Adrenal gland (tissue), 12 donors: ENCODE measurements around the gene DOCK9. TPM values are rescaled to one million over a fixed set of nuclear protein-coding genes. Genes with fewer than 3 reads are reported as not detected.

Experiments
- DNase-seq, 7 donors: peaks; one replicate each; pipeline ENCODE4 v3.0.0-alpha.2; 2019 to 2020
- H3K27ac ChIP-seq, 5 donors: fragments of 200-600 bp; sonication (generic) in 4 of 5; 1 replicate in 3 of 5; 2 replicates in 2 of 5; pipeline versions ENCODE4 v1.5.1 to v1.8.0; 2016 to 2020; ENCODE audit warnings: mild to moderate bottlenecking in 1 of 5
- H3K27me3 ChIP-seq: fragments of 200-600 bp; 2 replicates; pipeline ENCODE4 v1.8.0; 2021
- H3K36me3 ChIP-seq, 2 donors: fragments of 200-600 bp; replicated peaks in 1 of 2; 1 replicate in 1 of 2; 2 replicates in 1 of 2; pipeline versions ENCODE4 v1.5.1 to v1.8.0; 2018 to 2022
- H3K4me1 ChIP-seq, 2 donors: fragments of 200-600 bp; replicated peaks in 1 of 2; 1 replicate in 1 of 2; 2 replicates in 1 of 2; pipeline versions ENCODE4 v1.5.1 to v1.8.0; 2018 to 2021
- H3K4me3 ChIP-seq, 4 donors: fragments of 200-600 bp; sonication (generic) in 3 of 4; one replicate each; pipeline ENCODE4 v1.5.1; 2016 to 2018
- H3K9me3 ChIP-seq, 3 donors: fragments of 200-600 bp; sonication (generic) in 1 of 3; replicated peaks in 1 of 3; 1 replicate in 2 of 3; 2 replicates in 1 of 3; pipeline versions ENCODE4 v1.5.1 to v1.8.0; 2016 to 2021
- CTCF ChIP-seq, 6 experiments: fragments of 450-650 bp in 4 of 6; fragments of 200-600 bp in 2 of 6; sonication (generic) in 1 of 6; IDR thresholded peaks; 1 replicate in 5 of 6; 2 replicates in 1 of 6; pipeline versions ENCODE4 v1.5.1 to v1.8.0; 2016 to 2021; ENCODE audit warnings: antibody characterized with exemption in 6 of 6, mild to moderate bottlenecking in 2 of 6, moderate library complexity in 1 of 6
- POLR2A ChIP-seq, 2 donors: fragments of 450-650 bp; IDR thresholded peaks; one replicate each; pipeline ENCODE4 v1.6.1; 2017; ENCODE audit warnings: antibody characterized with exemption in 2 of 2, mild to moderate bottlenecking in 2 of 2, moderate library complexity in 1 of 2
- WGBS, 4 donors: extraction: QIAGEN DNeasy Blood & Tissue Kit in 2 of 4; methylation state at CpG; one replicate each; pipeline versions ENCODE4 v1.1.5 to v1.1.7; 2013 to 2017; 5-methylcytosine and 5-hydroxymethylcytosine counted together
- intact Hi-C, 2 donors: fragments of 100-400 bp; cut with DNase I; formaldehyde crosslinking; loops; one replicate each; pipeline versions ENCODE4 v1.14.1 to v1.15.0; 2022 to 2023
- polyA plus RNA-seq, 3 donors: library from polyadenylated mRNA; stranded (reverse); fragments of 200-250 nt in 2 of 3; fragments of 350-450 nt in 1 of 3; fragmentation: Illumina TruSeq in 1 of 3; extraction: RNeasy Lipid Tissue Mini Kit (QIAGEN cat#74804) in 1 of 3; gene quantifications; one replicate each; pipeline ENCODE4 v1.2.3, GENCODE V29; 2013 to 2014
- total RNA-seq, 9 donors: library from RNA; depleted of rRNA in 4 of 9; stranded (reverse); fragments of >200 nt in 4 of 9; fragments of 120-200 nt in 1 of 9; fragmentation: NEBNext Ultra II Directional in 1 of 9; extraction: Animal tissue kit (Norgen Biotek cat#: 25700) in 1 of 9; gene quantifications; one replicate each; pipeline versions ENCODE4 v1.1.0 to v1.2.4, GENCODE V29; 2013 to 2023
- donor health status: healthy with polysubstance abuse.
- donor health status: Bipolar disorder and iron deficiency.
- donor health status: DM: yes; HTN: yes; CAD: no.
- donor health status: DM: no; HTN: no; CAD: no.
- donor health status: DM: no; HTN: no; CAD: no.
- donor health status: DM: yes; HTN: yes; CAD: no.

Gene DOCK9
- total and polyA plus RNA-seq, 12 donors, result 16.2 to 83.4 (median 51.9) TPM

GRCh38 chr13:98781905-98782304 lies 196.0 kb downstream of the DOCK9 start:
- no peak for DNase-seq
- Histone ChIP-seq H3K4me1 (no peaks in the 10 kb centered on the region), H3K27me3 (no peaks in the 10 kb centered on the region), H3K27ac (no peak overlapping the region), H3K9me3 (no peaks in the 10 kb centered on the region), H3K4me3 (no peak overlapping the region), H3K36me3 (no peaks in the 10 kb centered on the region)
- WGBS, 4 donors, result 76 to 82% (median 79%) methylated on average over 6 to 7 of the region's 7 CpGs
- intact Hi-C loops, result no loop called here
- TF ChIP-seq POLR2A (IDR thresholded peaks at IDR 0.05), result no peak
- TF ChIP-seq CTCF (IDR thresholded peaks at IDR 0.05), result no peak

- WGBS, 4 donors, result 71 to 86% (median 81%) methylated on average over 10 to 11 of the region's 11 CpGs
These were observed 196.4 kb downstream of the DOCK9 start for GRCh38 chr13:98781470-98781869.

GRCh38 chr13:98781045-98781444 lies 196.8 kb downstream of the DOCK9 start:
- intact Hi-C loops, result no loop called here
- Histone ChIP-seq H3K4me3 (no peak overlapping the region), H3K9me3 (no peaks in the 10 kb centered on the region), H3K4me1 (no peaks in the 10 kb centered on the region), H3K27me3 (no peaks in the 10 kb centered on the region), H3K27ac (no peak overlapping the region), H3K36me3 (no peaks in the 10 kb centered on the region)
- no peak for TF ChIP-seq POLR2A (IDR thresholded peaks at IDR 0.05)
- no peak for TF ChIP-seq CTCF (IDR thresholded peaks at IDR 0.05)
- 57 to 83% (median 74%) methylated on average over 11 of the region's 11 CpGs for WGBS, 4 donors
- DNase-seq, result no peak

More at GRCh38 chr13:98781470-98781869, 196.4 kb downstream of the DOCK9 start:
- Histone ChIP-seq H3K4me1 (no peaks in the 10 kb centered on the region), H3K9me3 (no peaks in the 10 kb centered on the region), H3K4me3 (no peak overlapping the region), H3K27me3 (no peaks in the 10 kb centered on the region), H3K36me3 (no peaks in the 10 kb centered on the region), H3K27ac (no peak overlapping the region)
- no peak for TF ChIP-seq CTCF (IDR thresholded peaks at IDR 0.05)
- TF ChIP-seq POLR2A (IDR thresholded peaks at IDR 0.05), result no peak
- no peak for DNase-seq
- intact Hi-C loops, result no loop called here

- H3K4me3 ChIP-seq, result no peak overlapping the region
- DNase-seq, result no peak
- intact Hi-C loops, result no loop called here
- no peak for TF ChIP-seq CTCF (IDR thresholded peaks at IDR 0.05)
- TF ChIP-seq POLR2A (IDR thresholded peaks at IDR 0.05), result no peak
- H3K9me3 ChIP-seq, result no peaks in the 10 kb centered on the region
- H3K4me1 ChIP-seq, result no peaks in the 10 kb centered on the region
- H3K36me3 ChIP-seq, result no peaks in the 10 kb centered on the region
- H3K27me3 ChIP-seq, result no peaks in the 10 kb centered on the region
- 43 to 60% (median 55%) methylated on average over 2 of the region's 2 CpGs for WGBS, 4 donors
- H3K27ac ChIP-seq, result no peak overlapping the region
These were observed 197.4 kb downstream of the DOCK9 start for GRCh38 chr13:98780451-98780850.
